Activated CD4-positive, alpha-beta T cell treated with anti-CD3 and anti-CD28 coated beads for 48 hours (primary cell): Measurements from ENCODE around the gene TBC1D5.

ENCODE experiments used
- DNase-seq: peaks from one replicate; pipeline ENCODE4 v3.0.0-alpha.2; 2020

Gene TBC1D5

DNA sequence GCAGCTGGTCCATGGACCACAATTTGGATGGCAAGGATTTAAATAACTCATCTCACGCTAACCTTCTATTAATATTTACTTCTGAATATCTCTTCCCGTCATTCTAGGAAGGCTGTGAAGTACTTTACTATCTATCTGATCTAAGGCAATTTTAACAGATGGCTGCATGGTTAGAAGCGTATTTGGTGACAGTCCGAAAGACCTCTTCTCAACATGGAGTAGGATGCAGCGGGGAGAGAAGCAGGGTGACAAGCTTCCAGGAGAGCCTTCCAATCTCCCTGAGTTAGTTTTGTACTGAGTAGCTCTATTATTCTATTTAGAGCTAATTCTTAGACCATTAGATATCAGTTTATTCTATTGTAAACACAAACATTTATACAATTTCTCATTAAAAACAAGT is 548.3 kb downstream of the TBC1D5 start:
- DNase-seq, result no peak

DNA sequence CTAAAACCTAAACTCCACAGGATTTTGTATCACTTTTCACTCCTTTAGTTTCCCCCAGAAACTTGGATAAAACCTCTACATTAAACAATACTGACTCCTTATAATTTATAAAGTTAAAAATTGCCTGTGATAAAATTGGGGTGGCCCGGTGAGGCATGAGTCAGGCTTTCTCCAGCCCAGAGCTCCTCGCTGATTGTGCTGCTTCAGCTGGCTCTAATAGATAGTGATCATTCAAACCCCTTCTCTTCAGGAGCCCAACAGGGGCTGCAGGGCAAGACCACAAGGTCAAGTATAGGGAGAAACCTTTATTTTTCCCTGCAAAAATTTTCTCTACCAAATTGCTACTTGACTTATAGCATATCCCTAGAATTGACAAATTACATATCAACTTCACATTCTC is 549.4 kb downstream of the TBC1D5 start:
- DNase-seq, result no peak

DNA sequence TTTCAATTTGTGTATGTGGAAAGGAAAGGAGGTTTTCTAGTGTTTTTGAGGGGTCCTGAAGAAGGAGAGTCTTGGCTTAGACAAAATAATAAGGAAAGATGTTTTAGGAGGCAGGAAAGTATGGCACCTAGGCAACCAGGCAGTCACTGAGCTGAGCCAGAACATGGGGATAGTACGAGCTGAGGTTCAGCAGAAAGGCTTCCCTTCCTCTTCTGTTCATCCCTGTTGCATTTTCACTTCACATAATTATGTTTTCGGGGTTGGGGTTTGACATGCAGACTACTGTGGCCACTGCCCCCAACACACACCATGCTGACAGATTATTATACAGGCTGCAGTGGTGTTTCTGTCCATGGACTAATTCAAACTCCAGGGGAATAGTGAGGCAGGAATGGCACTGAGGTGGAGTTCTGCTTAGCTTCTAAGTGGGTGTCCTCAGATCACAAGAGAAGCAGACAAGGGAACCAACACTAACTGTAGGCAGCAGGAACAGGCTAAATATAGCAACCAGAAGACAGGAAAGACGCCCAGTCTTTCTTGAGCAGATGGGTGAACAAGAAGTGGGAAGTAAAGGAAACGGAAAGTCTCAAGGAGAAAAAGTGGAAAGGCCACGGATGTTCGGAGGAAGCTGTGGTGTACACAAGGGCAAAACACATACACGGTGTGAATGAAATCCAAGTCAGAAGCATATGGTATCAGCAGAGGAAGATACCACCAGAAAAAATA is 551.9 kb downstream of the TBC1D5 start:
- DNase-seq, result no peak

DNA sequence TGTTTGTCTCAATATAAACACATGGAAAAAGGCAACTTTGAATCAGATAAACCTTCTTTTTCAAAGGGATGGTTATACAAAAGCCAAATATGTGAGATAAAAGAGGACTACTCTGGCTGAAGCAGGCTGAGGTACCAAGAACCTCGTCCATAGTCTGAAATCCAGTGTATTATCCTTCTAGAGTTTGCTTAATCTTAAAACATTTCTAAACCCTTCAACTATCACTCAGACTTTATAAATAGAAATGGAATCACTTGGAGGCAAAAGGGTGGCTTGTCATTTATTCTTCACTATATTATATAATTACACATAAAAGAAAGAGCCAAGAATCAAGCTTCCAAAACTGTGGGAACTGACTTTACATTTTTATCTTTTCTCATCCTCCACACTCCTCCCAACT is 554.1 kb downstream of the TBC1D5 start:
- DNase-seq, result no peak

DNA sequence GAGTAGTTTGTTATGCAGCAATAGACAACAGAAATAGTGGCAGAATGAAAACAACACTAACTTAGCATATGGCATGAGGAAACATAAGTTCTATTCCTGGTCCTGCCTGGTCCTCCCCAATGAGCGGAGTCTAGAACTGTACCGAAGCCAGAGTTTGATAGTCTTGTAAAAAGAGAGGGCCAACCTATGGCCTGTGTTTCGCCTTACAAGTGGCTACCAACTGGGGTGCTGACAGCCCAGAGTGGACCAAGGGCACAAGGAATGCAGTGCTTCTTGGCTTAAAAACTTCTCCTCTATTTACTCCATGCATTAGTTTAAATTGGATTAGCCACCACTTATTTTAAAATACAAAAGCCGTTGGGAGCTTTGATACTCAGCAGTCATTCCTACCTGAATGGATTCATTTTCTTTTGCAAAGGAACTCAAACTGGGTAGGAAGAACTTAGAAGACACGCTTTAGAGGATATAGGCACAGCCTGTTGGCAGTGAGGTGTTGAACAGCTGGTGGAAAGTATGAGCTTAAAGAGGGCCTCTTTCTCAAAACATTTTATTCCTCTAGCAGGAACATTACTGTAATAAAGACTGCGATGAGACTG is 554.7 kb downstream of the TBC1D5 start:
- DNase-seq, result no peak

DNA sequence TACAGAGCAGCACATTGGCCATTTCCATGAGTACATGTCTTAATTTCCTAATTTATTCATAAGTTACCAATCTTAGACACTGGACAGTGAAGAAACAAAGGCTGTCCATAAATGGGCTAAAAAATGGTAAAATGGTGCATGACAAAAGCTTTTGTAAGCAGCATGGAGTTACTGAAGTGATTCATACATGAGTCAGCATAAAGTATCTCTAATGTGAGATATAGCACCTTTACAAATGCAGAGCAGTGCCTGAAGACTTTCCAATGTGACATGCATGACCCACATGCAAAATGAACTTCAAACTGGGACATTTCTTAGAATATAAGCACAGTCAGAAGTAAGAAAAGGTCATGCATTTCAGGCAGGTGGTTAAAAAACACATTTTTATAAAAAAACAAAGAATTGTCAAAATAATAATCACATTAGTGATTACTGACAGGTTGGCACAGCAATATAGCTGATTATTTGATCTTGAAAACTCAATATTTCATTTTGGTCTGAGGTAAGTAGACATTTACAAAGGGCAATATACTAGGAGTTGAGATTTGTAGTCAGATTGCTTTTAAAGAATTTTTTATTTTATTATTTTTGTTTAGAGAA is 558.4 kb downstream of the TBC1D5 start:
- no peak for DNase-seq

DNA sequence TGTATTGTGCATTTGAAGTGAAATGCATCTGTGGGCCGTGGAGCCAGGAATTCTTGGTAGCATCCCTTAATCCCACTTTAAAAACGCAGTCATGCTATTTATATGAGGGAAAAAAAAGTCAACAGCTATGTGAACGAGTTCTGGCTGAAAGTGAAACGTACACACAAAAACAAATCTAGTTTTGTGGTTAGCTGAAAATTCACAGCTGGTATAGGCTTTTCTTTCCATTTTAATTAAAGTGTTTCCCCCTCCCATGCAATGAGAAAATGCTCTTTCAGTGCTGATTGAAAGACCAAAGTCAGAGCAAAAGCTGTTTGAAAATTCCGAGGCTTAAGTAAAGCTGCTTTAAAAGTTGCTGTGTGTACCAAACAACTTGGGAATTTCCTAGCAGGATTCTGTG is 560.3 kb downstream of the TBC1D5 start:
- no peak for DNase-seq

DNA sequence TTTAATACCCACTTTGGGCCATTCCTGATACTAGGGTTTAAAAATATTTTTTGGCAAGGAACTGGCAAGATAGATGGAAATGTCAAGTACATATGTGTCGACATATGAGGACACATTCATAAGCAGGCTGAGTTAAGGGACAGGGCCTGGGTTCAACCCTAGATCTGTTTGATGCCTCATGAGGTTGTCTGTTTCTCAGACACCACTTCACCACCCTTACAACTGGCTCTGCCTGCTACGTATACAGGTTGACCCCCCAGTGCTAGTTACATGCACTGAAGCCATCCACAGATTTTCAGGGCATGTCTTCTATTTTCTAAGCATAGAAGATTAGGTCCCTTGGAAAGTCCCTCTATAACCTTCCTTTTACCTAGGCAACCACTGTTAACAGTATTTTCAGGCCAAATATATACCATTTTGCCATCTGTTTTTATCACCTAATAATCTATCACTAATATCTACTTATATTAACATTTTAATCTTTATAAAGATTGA is 561.0 kb downstream of the TBC1D5 start:
- no peak for DNase-seq

DNA sequence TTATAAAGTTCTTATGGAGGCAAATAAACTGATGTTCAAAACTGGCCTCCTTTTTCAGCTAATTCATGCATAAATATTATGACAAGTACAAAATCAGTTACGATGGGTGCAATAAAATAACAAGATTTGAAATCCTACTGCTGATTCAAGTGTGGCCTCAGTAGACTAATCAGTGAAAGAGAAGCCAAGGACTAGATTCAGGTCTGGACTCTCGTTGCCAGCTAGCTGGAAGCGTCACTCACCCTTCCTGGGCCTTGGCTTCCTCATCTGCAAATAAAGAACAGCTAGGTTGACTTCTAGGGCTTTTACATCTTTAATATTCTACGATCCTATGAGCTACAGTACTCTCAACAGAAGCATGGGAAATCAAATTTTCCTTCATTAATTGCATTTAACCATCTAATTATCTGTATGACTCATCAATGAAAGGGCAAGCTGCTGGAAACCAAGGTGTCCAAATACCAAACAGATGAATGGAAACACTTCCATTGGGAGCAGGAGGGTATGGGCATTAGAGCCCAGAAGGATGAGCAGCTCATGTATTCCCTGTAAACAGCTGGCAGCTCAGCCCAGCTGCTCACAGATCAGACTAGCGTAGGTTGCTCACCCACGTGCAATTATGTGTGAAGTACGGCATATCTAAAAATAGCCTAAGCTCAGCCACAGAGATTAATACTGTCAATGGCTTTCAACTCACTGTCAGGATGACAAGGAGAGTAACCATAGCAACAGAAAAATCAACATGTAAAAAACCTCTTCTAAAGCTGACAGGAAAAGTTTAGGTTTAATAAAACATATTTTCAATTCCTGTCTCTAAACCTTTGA is 562.8 kb downstream of the TBC1D5 start:
- no peak for DNase-seq

DNA sequence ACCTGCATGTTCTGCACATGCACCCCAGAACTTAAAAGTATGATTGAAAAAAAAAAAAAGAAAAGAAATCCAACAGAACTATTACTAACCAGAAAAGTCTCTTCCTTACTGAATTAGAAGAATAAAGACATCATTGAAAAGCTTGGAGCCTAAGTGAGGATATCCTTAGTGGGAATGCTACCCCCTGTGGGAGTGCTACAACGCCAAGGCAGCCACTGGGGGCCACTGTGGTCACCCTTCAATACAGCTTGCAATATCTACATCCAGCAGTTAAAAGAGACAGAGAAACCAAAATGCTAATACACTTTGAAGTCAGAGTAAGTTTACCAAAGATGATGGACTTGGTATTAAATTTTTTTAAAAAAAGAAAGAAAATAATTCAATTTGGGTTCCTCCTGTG is 565.7 kb downstream of the TBC1D5 start:
- DNase-seq, result no peak

DNA sequence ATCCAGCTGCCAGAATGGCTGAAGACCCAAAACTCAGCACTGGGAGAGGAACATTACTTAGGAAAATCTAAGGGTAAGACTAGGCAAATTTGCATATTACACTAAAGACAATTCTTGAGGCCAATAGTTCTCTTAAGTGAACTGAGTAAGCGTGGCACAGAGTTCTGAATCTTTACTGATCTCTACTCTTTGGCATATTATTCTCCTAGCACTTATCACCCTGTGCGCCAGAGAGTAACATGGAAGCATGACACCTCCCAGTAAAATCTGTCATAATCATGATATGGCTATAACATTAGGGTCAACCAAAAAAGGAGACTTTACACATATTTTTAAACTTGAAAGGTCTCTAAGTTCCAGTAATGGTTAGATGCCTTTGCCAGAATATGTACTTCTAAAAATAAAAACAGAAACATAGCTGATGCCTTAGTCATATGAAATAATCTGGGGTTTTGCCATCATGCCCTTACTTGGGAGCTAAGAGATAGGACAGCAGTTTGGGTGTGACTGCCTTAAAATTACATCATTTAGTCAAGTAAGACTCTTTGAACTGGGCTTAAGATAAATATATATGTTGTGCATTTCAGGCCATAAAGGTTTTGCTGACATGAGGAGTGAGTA is 567.1 kb downstream of the TBC1D5 start:
- no peak for DNase-seq

DNA sequence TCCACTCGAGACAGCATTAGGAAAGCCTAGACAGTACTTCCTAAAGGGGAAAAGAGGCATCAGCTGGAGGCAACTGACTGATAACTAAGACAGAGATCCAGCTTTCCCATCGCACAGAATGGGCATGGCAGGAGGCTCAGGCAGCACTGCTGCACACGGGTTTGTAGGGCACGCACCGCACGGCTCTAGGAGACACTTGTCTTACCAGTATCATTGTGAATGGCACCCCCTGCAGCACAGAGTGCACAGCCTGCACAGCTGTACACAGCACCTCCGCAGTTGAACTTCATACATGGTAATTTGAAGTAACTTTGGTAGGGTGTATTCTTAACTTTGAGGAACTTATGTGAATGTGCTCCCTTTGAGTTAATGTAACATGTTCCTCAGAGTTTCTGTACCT is 576.1 kb downstream of the TBC1D5 start:
- no peak for DNase-seq

DNA sequence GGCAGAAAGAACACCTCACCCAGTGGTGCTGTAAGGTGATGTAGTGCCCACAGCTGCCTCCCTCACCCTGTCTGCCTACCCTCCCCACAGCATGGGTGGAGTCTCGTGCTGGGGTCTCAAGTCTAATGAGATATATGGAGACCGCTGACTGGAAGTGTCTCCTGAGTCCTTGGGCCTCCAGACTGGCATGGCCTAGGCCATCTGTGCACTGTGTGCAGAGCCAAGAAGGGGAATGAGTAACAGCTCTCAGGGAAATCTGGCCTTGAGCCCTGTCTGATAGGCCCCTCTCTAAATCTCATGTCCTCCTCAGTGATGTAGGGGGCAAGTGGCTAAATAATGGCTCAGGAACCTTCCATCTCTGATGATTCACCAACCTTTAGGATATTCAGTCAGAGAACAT is 580.3 kb downstream of the TBC1D5 start:
- no peak for DNase-seq

DNA sequence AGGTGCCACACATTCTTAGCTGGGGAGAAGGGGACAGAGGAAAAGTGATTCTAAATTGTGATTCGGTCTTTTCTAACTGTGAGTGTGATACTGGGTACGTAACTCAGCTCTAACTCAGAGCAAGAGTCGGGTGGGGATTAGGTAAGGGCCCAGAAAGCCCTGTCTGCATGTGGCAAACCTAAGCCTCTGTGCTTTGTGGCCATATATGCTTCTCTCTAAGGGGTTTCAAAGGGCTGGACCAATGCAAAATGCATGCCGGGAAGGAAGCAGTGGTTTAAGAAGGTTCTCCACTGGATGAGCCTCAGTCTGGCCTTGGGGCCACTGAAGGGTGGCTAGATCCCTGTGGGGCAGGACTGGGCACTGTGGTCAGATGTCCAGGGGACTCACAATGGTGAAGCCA is 581.8 kb downstream of the TBC1D5 start:
- DNase-seq, result no peak

DNA sequence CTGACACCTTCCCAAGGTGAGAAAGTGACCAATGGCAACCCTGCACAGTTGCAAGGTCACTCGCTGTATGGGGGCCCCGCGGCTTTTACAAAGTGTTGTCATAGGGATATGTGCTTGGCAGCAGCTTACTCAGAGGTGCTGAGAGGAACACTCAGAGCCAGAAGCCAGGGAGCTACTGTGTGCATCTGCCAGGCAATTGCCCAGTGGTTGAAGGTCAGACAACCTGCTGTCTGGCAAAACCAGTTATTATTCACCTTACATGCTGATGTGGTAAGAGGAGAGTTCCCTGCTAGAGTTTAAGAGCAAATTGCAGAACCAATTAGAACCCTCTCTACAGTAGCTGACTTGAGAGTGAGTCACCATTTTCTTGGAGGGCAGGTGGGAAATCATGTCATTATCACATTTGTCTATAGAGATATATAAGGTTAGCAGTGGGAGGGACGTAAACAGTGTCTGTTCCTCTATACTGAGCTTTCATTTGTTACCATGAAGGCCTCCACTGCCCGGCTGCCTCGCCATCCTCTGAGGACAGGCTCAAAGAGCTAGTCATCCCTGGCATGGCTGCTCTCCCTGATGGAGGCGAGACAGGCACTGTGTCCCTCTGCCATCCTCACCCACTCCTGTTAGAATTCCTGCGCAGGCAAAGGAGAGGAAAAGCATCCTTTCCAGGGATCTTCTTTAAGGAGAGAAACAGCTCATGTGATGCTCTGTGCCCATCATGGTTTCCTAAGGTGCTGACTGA is 583.3 kb downstream of the TBC1D5 start:
- DNase-seq, result peak; percentile 44

DNA sequence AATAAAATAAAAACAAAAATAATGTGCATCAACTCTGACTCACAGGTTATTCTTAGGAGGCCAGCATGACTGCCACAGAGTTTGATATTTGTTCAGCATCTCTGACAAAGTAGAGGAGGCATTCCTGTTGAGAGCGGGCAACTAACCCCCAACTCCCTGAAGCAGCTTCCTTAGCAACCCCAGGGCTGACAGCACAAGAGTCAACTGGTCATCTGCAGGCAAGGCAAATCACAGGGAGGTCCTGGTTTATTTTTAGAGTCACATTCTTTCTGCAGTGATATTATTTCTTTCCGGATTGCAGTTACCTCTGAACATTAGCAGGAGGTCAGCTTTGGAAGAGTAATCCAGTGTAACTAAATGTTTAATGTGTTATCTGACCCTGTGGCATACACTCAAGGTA is 584.7 kb downstream of the TBC1D5 start:
- no peak for DNase-seq

DNA sequence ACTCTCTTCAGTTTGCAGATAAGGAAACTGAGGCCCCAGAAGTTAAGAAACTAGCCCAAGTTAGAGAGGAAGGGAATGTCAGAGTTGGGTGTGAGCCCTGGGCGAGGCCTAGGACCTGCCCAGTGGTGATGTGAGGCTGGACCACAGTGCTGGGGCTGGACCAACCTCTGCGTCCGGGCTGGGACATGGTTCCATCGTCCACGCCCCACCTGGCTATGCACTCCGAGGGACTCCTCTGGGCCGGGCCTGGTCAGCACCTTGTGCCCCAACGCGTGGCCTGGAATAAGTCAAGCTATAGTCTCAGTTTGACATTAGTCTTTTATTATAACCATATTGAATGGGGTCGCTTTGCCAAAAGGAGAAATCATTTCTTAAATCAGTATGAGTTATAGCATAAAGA is 585.6 kb downstream of the TBC1D5 start:
- DNase-seq, result no peak

DNA sequence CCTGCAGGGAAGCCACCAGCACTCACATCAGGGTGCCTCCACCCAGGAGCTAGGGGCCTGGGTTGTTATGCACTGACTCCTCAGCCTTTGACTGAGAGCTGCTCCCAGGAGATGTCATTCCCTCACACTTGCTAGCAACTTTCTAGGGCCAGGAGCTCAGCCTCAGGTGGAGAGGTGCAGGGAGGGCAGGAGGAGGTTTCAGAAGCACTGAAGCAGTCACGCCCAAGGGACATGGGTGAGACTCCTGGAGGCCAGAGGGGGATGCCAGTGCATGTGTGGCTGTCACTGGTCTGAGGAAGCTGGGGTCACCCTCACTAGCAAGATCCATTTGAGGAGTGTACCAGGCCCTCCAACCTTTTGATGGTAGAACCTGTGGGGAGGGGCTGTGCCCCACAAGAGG is 586.5 kb downstream of the TBC1D5 start:
- DNase-seq, result no peak

DNA sequence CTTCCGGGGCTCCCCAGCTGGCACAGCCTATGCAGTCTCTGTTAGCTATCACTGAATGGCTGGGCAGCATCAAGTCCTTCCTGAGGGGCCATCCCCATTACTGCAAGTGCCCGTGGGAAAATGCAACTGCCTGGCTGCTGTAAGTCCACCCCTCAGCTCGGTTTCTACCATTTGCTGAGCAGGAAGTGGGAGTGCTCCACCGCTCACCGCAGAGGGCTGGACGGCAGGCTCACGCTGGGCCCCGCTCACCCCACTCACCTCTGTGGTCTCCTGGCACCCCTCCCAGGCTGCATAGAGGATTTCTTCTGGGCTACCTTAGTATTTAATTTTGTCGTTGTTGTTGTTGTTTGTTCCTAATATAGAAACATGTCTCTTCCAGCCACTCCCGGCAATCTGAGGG is 587.5 kb downstream of the TBC1D5 start:
- no peak for DNase-seq

DNA sequence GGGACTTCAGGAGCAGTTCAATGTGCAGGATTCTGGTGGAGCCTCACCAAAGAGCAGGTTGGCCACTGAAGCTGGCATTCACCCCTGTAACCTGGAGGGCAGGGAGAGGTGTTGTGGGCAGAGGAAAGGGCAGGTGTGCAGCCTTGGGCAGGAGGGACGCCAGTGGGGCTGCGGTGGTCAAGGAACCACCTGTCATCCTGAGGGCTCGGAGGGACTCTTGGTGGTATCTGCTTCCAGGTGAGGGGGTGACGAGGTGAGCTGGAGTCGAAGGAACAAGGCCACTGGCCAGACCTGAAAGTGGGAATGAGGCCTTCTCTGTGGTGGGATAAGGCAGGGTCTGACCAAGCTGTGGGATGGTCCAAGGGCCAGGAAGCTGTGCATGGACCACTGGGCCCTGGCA is 588.2 kb downstream of the TBC1D5 start:
- no peak for DNase-seq

DNA sequence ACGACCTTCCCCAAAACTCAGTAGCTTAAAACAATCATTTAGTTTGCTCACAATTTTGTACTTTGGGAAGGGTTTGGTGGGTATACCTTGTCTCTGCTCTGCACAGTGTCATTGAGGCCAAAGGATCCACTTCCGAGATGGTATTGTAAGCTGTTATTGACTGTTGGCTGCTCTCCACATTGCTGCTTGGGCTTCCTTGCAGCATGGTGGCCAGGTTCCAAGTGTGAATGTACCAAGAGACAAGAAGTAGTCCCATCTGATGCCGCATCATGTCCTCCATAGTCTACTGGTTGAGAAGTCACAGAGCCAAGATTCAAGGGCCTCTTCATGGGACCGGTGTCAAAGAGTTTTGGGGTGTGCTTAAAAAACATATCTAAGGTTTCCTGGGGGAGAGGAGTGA is 589.2 kb downstream of the TBC1D5 start:
- DNase-seq, result no peak

DNA sequence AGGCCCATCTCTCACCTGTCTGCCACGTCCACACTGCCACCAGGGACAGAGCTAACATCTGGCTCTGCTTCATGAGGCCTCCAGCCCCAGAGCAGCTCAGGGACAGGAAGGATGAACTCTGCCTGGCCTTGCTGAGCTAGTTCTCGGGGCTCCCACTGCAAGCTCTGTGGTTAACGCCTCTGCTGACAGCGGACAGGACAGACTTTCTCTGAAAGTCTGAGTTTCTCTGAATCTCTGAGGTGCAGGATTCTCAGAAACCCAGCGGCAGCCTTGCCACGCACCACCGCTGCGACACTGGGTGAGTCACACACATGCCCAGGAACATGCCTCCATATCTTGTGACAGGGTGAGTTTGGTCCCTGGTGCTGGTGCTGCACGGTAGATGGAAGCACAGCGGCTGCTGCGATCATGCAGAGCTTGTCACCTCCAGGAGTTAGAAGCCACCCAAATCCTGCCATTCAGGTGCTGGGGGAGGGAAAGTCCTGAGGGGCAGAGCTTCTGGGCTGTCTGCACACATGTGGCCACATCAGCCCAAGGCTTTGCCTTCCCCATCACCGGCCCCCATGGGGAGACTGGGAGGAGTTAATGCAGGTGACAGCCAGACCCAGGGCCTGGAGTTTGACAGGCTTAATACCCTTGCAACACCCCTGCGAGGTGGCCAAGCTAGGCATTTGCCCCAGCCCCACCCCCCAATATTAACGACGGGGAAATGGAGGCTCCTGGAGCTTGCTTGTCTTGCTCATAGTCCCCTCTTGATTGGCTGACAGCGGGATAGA is 590.6 kb downstream of the TBC1D5 start:
- DNase-seq, result peak; percentile 91
